GM18505 (cell line): ENCODE results near the gene TMEM51.

ENCODE experiments used
- ATAC-seq: cut with Tn5 transposase; IDR thresholded peaks from one replicate; pipeline ENCODE4 v1.9.1; 2021; ENCODE audit not compliant: unreplicated experiment
- POLR2A ChIP-seq: IDR thresholded peaks from 4 replicates; pipeline ENCODE4 v1.6.1; 2011; ENCODE audit warnings: borderline replicate concordance; ENCODE audit not compliant: insufficient read depth, insufficient read length; ENCODE audit errors: extremely low read depth

Gene TMEM51

GRCh38 chr1:15184436-15185241 is 31.1 kb downstream of the TMEM51 start:
- no peak for TF ChIP-seq POLR2A
- ATAC-seq = no peak

- no peak for TF ChIP-seq POLR2A
- ATAC-seq = no peak
Measured at GRCh38 chr1:15185617-15186016, 32.1 kb downstream of the TMEM51 start.

GRCh38 chr1:15186073-15186845 is 32.7 kb downstream of the TMEM51 start:
- no peak for ATAC-seq
- no peak for TF ChIP-seq POLR2A

GRCh38 chr1:15186846-15187151 is 33.3 kb downstream of the TMEM51 start:
- TF ChIP-seq POLR2A = no peak
- no peak for ATAC-seq

- ATAC-seq = no peak
- TF ChIP-seq POLR2A = no peak
Measured at GRCh38 chr1:15187175-15188129, 33.9 kb downstream of the TMEM51 start.

- no peak for ATAC-seq
Measured at GRCh38 chr1:15188130-15188524, 34.6 kb downstream of the TMEM51 start.

GRCh38 chr1:15188678-15189077 is 35.1 kb downstream of the TMEM51 start:
- ATAC-seq = no peak
- no peak for TF ChIP-seq POLR2A

More at GRCh38 chr1:15188130-15188524, 34.6 kb downstream of the TMEM51 start:
- no peak for TF ChIP-seq POLR2A

- ATAC-seq = no peak
- no peak for TF ChIP-seq POLR2A
Measured at GRCh38 chr1:15189692-15190370, 36.3 kb downstream of the TMEM51 start.

GRCh38 chr1:15191267-15191666 is 37.7 kb downstream of the TMEM51 start:
- TF ChIP-seq POLR2A = no peak
- ATAC-seq = no peak

GRCh38 chr1:15191770-15192169 is 38.2 kb downstream of the TMEM51 start:
- no peak for ATAC-seq
- TF ChIP-seq POLR2A = no peak

- TF ChIP-seq POLR2A = no peak
- no peak for ATAC-seq
Measured at GRCh38 chr1:15192916-15193550, 39.5 kb downstream of the TMEM51 start.

- ATAC-seq = no peak
- no peak for TF ChIP-seq POLR2A
Measured at GRCh38 chr1:15195420-15196052, 42.0 kb downstream of the TMEM51 start.
